Stimulated activated CD4-positive, alpha-beta T cell treated with anti-CD3 and anti-CD28 coated beads, Interleukin-15, amount 100 ng/mL, for 24 hours (primary cell): ENCODE data around the gene BICC1.

Source experiments
- DNase-seq: peaks from one replicate; pipeline ENCODE4 v3.0.0-alpha.2; 2020

Gene BICC1

DNA sequence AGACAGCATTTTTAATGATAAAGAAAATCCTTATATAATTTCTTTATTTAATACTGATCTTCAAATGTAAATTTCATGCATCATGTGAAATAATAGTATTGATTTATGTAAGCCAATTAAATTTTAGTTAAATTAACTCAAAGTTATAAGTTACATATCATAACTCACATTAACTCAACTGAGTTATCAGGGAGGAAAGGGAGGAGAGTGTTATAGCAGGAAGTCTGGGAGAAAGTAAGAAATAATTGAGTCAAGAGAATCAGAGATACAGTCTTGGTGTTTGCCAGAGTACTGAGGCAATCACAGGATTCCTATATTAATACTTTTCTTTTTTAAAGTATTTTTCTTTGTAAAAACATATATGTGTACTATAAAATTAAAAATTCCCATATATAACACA, 4.0 kb downstream of the BICC1 start:
- no peak for DNase-seq

DNA sequence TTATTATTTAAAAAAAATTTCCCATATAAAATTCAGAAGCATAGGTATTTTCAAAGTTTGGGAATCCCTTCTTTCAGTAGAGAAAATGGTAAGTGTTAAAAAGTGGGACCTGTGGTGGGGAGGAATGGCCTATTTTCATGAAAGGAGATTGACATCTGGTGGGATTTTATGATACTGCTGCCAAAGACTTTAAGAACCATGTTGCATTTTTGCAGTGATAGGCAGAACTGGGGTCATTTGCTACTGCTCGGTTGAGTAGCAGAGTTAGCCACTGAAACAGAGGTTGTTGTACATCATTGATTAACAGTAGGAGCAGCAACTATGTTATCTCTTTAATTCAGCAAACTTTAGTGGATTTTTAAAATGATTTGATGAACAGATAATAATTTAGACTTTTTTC, 4.4 kb downstream of the BICC1 start:
- DNase-seq: no peak

DNA sequence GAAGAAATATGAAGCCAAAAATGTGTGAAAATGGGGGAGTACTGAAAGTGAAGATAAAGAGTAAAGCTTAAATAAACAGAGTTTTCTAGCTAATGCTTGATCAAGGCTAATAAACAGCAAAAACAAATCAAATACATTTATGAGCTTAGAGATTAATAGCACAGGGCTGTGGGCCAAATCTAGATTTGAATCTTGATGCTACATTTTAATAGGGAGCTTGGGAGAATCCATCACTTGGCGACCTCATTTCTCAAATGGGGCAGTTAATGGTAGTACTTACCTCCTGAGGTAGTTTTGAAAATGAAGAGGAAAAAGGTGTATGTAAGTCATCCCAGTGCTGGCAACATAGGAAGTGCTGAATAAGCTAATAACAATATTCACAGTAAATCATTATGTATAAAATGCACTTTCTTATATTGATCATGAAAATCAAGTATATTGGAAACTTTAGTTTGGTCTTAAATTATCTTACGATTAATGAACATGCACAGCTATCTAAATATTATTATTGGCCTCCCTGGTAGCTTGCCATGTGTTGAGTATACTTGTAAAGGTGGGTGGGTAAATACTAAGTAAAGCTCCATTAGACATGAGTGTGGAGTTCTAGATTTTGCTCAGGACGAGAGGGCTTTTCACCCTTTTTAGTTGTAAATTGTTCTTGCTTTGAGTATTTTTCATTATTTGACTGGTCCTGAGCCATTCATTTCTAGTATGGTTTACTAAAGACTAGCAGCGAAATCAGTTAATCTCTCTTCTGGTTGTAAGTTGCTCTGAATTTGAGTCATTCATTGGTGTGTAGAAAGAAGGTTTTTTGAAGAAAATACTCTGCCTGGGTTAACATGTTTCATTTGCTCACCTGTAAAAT, 5.1 kb downstream of the BICC1 start:
- no peak for DNase-seq

DNA sequence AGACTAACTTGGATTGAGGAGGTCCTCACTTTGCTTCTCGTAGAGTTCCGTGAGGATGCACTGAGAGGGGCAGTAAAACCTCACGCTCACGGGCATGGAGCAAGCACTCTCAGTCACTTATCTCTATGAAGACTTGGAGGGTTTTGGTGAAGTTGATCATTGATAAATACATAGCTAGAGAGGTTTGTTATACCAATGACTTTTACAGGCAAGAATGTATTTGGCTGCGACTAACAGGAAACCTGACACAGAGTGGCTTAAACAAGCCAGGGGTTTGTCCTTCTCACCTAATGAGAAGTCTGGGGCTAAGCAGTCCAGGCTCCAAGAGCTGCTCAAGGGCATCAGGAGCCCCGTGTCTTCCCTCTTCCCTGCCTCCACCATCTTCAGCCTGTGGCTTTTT, 6.1 kb downstream of the BICC1 start:
- no peak for DNase-seq

DNA sequence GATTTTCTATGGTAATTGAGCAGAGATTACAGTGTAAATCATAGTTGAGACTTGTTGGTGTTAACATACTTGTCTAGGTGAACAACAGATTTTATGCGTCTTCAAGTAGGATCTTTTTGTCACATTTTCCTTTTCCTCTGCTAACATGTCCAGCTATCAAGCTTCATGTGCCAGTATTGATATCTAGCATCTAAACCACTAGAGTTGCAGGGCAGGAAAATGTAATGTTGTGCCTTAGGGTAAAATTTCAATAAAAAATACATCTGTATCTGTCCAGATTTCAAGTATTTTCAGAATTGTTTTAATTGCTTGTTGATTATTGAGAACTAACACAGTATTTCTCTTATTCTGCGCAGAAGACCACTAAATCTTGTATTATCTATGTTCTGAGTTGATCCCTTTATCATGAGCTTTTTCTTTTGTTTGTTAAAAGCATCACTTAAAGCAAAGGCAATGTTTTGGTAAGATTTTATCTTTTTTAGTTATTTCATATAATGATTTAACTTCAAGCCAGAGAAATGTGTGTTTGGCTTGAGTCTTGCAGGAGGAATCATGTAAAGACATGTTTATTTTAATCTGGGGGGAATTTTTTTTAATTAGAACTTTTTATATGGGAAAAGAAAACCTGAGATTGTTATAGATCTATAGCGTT, 16.5 kb downstream of the BICC1 start:
- DNase-seq: no peak

DNA sequence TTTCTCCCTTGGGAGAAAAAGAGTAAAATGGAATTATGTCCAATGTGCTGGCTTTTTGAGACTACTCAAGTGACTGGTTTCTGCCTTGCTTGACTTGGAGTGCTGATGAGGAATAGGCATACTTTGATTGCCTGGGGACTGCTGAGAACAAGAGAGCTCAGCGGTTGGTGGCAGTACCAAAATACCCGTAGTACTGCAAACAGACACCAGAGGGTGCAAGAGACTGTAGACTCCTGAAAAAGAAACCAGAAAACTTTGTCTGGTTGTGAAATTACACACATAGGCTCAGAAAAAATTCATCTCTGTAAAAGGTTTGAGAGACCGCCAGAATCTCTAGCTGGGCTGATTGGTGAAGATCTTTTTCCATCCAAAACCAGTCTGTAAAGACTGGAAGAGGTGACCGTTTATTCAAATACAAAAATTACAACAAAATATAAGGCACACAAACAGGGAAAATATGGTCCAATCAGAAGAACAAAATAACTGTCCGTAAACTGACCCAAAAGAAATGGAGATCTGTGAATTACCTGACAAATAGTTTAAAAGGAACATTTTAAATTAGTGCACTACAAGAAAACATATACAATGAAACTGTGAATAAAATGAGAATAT, 18.5 kb downstream of the BICC1 start:
- peak; percentile 64 for DNase-seq

DNA sequence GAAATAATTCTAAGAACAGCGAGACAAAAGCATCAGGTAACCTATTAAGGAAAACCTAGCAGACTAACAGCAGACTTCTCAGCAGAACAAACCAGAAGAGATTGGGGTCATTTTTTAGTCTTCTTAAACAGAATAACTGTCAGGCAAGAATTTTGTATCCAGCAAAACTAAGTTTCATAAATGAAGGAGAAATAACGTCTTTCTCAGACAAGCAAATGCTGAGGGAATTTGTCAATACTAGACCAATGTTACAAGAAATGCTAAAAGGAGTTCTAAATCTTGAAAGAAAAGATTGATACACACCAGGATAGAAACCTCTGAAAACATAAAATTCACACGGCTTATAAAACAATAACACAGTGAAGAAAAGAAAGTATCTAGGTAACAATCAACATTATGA, 22.6 kb downstream of the BICC1 start:
- DNase-seq: no peak

DNA sequence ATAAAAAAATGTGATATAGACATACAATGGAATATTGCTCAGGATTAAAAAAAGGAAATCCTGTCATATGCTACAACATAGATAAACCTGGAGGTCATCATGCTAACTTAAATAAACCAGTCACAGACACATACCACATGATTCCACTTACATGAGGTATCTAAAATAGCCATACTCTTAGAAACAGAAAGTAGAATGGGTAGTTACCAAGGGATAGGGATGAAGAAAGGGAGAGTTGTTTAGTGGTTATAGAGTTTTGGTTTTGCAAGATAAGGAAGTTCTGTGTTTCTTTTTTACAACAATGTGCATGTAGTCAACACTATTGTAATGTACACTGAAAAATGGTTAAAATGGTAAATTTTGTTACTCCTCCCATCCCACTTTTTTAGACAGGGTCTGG, 30.5 kb downstream of the BICC1 start:
- no peak for DNase-seq

DNA sequence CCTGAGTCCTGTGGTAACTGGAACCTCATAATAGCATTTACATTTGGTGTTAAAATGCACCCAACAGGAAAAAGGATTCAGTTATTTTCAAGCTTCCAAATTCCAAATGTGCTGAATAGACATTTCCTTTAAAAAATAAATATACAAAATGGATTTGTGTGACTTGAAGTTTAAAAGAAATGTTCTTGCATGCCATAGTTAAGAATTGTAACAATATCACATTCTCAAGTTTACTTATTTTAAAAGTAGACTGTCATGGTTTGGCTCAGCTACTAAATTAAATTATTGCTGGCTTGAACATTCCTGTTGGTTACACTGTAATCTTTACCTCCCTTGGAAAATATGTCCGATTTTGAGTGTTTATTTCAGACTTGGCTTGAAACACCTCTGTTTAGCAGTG, 31.5 kb downstream of the BICC1 start:
- DNase-seq: no peak

DNA sequence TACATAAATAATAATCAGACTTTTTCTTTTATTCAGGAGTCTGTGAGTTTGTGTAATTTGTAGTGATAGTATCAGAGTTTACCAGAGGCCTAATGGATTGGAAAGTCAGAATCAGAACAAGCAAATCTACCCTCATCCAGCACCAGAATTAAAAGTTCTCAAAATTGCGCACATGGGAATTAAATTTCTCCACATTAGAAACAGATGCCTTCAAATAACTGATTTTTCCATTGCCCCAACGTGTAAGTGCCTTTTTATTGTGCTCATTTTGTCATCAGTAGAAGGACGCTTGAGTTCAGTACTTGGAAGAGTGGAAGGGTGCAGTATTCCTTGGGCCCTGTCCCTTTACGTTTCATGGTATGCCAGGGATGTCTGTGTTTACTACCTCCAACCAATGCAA, 32.8 kb downstream of the BICC1 start:
- DNase-seq: no peak

DNA sequence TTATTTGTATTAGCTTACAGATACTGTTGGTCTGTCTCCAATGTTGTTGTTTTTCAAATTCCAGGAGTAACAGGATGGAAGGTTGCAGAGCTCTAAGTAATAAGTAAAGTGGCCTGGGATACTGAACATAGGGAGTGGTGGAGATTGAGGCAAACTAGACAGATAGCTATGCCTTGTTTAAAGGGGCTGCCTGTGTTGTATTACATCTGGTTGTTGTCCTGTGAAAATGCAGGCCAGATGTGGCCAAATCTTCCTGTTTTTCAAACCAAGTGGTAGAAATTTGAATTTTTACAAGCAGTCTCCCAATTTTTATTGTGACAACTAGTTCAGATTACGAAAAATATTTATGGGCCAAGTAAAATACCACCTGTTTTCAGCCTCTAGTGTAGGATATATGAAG, 33.5 kb downstream of the BICC1 start:
- DNase-seq: no peak

DNA sequence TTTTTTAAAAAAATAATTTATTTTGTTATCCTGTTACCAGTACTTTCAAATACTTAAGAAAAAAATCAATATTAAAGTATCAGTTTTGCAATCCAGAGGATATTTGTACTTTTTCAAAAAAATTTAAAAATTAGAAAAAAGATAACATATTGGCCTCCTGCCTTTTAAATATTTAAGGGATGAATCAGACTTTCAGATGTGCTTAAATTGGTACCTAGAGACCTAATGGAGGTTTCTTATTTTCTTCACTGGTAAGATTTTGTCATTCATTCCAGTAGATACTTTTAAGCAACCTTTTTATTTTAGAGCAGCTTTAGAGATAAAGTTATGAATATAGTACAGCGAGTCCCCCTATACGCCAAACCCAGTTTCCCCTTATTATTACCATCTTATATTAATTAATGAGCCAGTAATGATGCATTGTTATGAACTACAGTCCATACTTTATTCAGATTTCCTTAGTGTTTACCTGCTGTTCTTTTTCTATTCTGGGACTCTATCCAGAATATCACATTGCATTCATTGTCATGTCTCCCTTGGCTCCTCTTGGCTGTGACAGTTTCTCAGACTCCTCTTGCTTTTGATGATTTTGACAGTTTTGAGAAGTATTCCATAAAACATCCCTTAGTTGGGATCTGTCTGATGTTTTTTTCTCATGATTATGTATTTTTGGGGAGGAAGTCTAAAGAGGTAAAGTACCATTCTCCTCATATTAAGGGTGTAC, 34.2 kb downstream of the BICC1 start:
- DNase-seq: no peak

DNA sequence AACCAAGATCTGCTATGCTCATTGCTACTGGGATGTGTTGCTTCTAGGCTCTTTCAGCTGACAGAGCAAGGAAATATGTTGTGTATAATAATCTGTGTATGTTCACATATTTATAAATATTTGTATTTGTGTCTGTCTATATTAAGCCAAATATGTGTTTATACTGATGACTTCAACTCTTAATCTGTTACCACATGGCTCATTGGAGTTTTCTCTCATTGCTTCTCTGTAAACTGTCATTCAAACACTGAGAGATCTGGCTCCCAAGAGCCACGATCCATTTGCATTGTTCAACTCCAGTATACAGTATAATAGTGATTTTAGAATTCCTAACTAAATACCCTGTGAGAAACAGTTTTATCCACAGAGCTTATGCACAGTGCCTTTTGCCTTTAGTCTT, 35.3 kb downstream of the BICC1 start:
- DNase-seq: no peak

DNA sequence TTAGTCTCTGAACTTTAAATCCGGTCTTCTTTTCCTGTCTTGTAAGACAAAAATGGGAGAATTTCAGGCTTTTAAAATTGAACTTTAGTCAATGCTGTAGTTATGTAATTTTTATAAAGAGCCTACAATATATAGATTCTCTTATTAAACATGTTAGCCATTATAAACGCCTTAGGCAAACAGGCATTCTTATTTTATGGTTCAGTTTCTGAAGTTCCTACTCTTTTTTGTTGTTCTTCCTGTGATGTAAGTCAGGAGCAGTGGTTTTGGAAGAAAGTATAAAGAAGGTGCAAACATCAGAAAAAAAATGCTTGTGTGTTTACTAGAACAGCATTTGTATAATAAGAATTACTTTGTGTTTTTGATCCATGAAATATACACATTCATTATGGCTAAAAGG, 41.6 kb downstream of the BICC1 start:
- DNase-seq: no peak

DNA sequence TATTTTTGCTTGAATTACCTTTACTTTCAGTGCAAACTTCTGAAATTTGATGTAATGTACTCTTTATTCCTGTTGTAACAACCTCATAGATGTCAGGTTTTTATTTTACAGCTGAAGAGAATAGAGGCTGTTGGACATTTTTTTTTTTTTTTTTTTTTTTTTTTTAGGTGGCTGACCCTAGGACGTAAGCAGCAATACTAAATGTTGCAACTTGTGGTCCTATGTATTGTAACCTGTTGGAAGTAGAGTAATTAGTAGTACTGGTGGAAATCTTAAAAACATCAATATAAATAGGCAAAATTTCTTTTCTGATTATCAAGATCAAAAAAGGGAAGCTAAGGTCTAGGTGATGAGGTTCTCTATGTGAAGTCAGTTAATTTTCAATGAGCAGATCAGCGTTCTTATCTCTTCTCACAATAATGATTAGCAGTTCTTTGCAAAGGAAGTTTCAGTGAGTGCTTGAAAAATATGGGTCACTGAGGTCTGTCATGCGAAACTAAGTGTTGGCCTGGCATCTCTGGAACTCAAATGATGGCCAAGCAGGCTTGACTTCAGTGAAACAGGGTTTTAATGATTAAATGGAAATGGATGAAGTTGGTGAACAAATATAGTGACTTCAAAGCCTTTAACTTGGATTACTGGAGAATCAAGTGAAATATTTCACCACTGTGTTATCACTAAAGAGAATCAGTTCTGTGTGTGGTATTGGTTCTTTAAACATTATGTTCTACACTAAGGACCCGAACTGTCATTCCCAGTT, 42.7 kb downstream of the BICC1 start:
- no peak for DNase-seq

DNA sequence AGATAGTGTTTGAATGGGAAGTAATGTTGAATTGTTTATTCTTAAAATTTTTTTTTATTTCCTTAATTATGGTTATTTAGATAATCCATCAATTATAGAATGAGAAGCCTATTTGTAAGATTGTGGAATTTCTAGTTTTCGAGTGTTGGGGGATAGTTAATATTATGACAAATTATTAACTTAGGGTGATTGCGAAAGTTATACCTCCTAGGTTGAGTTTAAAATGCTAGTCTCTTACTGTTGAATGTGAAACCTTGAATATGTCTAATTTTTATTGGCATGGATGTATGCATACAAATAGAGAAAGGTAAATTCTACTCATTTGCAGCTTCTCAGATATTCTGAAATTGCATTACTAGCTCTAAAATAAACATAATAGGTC, 43.2 kb downstream of the BICC1 start:
- no peak for DNase-seq

DNA sequence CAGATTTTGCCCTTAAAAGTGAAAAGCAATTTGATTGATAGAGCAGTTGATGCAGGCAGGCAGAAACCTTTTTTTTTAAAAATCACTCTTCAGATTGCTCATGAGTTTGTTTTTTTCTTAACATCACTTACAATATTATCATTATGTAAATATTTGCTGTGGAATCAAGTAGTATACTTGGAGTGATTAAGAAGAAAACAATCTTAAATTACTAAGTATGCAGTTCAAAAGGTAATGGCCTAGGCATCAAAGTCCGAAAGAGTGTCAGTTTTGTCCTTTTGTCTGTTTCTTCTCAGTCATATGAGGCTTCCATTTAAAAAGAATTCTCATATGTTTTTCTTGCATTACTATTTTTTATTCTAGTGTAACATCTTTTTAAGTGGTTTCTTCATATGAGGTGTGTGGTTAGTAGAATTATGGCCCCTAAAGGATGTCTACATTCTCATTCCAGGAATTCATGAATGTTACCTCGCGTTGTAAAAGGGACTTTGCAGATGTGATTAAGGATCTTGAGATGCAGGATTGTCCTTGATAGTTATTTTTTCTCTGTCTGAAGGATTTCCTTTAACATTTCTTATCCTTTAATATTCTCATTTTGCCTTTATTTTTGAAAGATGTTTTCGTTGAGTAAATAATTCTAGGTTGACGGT, 44.0 kb downstream of the BICC1 start:
- no peak for DNase-seq

DNA sequence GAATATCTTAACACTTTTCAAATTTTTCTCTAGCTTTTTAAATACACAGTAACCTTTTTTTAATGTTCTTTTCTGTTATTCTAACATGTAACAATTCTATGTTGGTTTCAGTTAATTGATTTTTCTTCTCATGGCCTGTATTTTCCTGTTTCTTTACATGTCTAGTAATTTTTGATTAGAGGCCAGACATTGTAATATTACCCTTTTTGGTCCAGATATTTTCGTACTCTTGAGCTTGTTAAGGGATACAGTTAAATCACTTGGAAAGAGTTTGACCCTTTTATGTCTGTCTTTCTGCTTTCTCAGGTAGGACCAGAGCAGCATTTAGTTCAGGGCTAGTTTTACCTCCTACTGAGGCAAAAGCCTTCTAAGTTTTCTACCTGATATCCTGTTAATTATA, 45.0 kb downstream of the BICC1 start:
- DNase-seq: no peak

DNA sequence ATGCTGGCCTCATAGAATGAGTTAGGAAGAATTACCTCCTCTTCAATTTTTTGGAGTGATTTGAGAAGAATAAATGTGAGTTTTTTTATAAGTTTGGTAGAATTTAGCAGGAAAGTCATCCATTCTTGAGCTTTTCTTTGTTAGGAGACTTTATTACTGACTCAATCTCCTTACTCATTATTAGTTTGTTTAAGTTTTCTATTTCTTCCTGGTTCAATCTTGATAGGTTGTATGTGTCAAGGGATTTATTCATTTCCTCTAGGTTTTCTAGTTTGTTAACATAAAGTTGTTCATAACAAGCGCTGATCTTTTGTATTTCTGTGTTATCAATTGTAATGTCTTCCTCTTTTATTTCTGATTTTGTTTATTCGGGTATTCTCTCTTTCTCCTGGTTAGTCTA, 47.4 kb downstream of the BICC1 start:
- no peak for DNase-seq

DNA sequence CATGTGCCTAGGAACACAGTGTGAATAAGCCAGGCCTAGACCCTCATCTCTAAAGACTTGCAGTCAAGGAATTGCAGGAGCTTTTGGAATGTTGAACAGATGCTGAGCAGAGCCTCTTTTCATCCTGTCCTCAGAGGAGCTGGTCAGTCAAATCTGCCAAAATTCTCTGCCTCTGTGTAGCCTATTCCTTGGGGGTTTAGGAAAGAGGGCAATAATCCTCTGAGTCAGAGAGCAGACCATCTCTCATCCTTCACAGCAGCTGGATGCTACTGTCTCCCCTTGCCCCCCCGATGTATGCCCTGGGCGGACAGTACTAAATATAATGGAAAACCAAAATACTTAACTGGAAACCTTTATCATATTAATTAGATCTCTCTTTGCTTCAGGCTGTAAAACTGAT, 52.6 kb downstream of the BICC1 start:
- DNase-seq: no peak

DNA sequence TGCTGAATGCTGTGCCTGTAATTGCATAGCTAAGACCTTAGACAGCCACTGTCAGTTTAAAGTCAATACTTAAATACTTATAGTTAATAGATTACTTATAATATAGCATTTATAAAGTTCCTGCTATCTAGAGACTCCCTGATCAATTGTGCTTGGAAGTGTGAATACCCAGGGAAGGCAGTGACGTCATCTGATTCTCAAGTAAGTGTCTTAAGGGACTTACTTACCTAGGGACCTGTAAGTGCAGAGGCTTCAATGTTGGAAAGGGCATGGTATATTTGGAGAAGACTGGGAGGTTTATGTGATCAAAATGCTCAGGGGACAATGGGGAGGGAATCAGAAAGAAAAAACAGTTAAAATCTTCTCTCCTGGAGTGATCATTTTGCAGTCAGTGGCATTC, 55.0 kb downstream of the BICC1 start:
- DNase-seq: no peak

DNA sequence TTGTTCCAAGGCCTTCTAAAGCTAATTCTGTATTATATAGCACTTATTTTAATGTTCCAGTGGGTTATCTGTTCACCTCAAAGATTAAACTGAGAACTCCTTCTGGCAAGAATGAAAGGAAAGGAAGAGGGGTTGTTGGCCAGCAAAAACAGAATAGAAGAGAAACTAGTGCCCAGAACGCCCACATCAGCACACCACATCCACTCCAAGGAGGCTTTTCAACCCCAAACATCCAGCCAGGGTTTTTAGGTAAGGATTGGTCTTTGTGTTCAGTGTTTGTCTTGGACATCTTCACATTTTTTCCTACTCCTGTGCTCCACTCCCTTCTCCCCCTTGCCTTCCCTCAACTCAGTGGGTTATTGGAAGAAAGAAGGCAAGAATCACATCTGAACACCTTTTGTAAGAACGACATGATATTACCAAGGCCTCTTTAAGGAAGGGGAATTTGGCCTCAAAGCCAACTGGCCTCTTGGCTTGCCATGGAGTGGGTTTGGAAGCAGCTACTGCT, 55.8 kb downstream of the BICC1 start:
- no peak for DNase-seq
